Thyroid gland (tissue), 4 donors: ENCODE measurements around the gene ITGAD.

Experiments
- CTCF ChIP-seq, 6 experiments: fragments of 200-600 bp in 3 of 6; fragments of 450-650 bp in 3 of 6; sonication (generic) in 3 of 6; IDR thresholded peaks; one replicate each; pipeline ENCODE4 v1.5.1; 2016 to 2019; ENCODE audit warnings: antibody characterized with exemption in 6 of 6, mild to moderate bottlenecking in 2 of 6, inconsistent platforms in 1 of 6, moderate library complexity in 1 of 6
- POLR2A ChIP-seq, 2 donors: fragments of 450-650 bp; IDR thresholded peaks; one replicate each; pipeline ENCODE4 v1.6.1; 2017; ENCODE audit warnings: antibody characterized with exemption in 2 of 2, mild to moderate bottlenecking in 2 of 2, moderate library complexity in 1 of 2

GRCh38 chr16:31423801-31424200, 30.7 kb downstream of the ITGAD start:
- no peak for TF ChIP-seq CTCF (IDR thresholded peaks at IDR 0.05)
- no peak for TF ChIP-seq POLR2A (IDR thresholded peaks at IDR 0.05)
